Measurements from ENCODE around the gene IRS1.

IRS1 gene

DNA sequence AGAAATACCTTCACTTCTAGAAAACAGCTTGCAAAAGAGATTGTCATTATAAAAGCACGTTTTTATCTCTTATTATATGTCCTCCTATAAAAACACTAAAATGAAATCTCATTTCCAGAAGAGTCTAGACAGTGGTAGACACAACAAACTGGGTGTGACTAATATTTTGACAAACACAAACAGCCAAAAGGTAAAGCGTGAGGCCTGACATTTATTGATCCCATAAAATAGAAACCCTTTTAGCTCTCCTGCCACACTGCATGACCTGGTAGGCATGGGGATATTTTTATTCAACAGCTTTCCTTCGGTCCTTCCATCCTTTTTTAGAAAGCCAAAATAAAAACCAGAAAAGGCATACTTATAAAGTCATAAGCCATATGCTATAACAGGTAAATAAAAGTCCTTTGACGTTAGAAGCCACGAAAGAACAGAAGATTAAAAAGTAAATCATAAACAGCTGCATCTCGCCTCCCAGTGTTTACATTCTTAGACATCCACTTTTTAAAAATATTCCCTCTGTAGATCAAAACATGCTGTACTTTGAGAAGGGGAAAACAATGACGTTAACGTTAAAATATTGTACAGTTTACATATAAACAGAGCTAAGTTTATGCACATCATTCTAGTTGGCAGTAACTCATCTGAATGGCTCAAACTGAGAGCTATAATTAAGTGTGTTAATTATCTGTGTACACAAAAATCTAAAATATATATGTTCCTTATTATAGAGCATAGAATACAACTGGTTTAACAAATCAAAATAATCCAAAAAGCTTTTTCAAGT is 44.6 kb downstream of the IRS1 start:
- no peak for DNase-seq

DNA sequence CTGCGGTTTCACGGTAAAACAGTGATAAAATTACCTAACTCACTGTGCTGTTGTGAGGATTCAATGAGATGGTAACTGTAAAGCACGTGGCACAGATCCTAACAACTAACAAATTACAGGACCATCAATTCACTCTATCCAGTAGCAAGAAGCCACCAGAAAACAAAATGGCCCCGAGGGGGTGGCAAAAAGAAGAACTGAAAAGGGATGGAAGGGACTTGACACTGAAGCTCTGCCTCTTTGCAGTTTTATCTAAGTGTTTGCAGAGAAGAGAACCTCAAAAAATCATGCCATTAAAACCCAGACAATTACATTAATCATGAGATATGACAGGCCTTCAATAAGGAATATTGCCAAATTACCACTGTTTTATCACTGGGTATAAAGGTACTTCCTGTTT is 46.7 kb downstream of the IRS1 start:
- no peak for DNase-seq

GRCh38 chr2:226747288-226747687 is 52.3 kb downstream of the IRS1 start:
- no peak for DNase-seq

DNA sequence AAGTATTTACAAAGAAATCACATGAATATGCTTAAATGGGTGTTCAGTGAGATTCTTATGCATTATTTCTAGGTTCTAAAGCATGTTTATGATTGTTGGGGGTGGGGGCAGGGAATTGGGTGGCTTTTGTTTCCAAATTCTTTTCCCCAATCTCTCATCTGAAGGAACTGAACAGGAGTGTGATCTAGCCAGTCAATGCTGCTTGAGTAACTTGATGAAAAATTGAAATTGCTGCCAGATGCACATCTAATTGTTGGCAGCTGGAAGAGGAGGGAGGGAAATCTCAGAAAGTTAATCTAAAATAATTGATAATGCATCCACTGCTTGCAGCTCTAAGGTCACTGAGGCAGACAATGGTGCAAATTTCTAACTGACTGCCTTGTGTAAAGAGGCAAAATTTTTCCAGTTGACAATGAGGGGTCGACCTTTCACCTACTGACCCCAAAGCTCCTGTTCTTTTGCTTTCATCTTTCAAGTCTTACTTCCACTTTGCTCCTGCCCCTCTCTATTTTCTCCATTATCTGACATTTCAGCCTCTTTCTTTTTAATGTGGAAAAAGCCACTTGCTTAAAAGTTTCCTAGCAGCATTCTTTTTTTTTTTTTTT is 53.3 kb downstream of the IRS1 start:
- DNase-seq, result no peak

DNA sequence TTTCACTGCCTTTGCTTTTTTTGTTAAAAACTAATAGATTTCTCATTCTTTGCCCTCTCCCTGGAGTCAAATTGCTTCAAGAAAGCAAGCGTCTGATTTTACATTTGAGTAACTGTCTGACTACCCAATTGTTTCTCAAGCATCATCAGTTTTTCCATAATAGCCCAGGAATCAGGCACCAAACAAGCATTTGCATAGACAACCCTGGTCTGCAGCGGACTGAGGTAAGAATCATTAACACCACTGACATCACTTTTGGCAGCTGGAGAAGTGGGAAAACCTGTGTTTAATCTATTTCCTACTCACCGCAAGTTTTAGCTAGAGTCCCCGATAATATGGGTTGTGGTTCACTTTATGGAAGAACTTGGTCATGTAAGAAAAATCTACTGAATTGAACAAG is 55.7 kb downstream of the IRS1 start:
- no peak for DNase-seq

- no peak for DNase-seq
Observed at GRCh38 chr2:226742347-226742746, 57.3 kb downstream of the IRS1 start.

- no peak for DNase-seq
Observed at GRCh38 chr2:226740039-226740648, 59.5 kb downstream of the IRS1 start.

DNA sequence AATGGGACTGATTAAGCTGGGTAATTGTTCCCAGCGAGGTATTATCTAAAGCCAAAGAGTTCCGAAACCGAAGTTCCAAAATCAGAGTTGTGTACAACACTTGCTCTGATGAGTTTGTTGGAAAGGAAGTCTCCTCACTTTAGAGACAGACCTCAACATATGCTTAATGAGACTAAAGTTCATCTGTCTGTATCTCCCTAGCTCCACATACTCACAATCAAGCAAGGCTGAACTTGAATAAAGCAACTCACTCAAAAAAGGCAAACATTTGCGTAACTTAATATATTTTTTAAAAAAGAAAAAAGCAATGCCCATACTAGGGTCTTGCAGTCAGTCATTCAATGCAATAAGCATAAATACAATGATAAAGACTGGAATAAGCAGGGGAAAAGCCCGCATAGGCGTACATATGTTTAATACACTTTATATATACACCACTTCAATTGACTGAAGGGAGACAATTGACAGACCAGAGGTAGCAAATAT is 60.0 kb downstream of the IRS1 start:
- DNase-seq, result no peak

- DNase-seq, result no peak
Observed at GRCh38 chr2:226738821-226739544, 60.6 kb downstream of the IRS1 start.

GRCh38 chr2:226738191-226738820 is 61.3 kb downstream of the IRS1 start:
- DNase-seq, result no peak

DNA sequence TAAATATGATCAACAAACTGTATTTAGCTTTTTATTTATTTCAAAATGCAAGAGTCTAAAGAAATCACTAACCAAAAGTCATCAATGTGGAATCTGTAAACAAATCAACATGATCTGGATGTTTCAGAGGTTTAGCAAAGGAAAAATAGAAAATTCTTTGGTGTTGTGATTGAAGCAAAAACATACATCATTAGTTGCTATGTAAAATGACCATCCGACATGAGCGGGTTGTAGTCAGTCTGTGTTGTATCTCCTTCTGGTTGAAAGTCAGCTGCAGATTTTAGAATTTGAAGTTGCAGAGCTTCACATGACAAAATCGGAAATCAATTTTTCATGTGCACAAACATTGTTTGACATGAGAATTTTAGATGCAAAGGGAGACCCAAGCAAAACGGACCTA is 63.2 kb downstream of the IRS1 start:
- DNase-seq, result no peak

GRCh38 chr2:226733927-226734564 is 65.6 kb downstream of the IRS1 start:
- no peak for DNase-seq

DNA sequence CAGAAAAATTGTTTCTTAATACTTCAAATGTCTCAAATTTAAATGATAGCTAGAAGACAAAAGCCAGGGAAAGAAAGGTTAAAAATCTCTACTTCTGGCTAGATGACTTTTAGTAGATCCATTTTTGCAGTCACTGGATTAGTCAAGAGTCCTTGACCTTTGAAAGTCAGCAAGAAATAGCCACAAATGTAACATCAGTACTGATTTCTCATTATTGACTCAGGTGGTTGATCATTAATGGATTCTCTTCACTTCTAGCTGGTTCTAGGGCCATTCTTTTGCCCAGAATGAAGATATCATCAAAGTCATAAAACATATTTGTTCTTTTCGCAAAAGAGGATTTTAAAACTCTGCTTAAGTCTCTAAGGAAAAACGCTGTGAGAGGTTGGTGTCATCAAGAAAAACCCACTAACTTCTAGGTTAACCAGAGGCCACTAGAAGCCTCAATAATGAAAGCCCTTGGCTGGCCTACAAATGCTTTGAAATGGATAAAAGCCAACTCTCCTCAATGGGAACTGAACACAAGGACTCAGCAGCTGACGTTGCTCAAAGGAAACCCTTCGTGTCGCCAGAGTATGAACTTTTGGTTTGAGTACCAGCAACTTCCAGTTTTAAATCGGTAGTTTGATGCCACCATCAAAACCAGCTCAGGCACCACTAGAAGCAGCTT is 66.3 kb downstream of the IRS1 start:
- no peak for DNase-seq

DNA sequence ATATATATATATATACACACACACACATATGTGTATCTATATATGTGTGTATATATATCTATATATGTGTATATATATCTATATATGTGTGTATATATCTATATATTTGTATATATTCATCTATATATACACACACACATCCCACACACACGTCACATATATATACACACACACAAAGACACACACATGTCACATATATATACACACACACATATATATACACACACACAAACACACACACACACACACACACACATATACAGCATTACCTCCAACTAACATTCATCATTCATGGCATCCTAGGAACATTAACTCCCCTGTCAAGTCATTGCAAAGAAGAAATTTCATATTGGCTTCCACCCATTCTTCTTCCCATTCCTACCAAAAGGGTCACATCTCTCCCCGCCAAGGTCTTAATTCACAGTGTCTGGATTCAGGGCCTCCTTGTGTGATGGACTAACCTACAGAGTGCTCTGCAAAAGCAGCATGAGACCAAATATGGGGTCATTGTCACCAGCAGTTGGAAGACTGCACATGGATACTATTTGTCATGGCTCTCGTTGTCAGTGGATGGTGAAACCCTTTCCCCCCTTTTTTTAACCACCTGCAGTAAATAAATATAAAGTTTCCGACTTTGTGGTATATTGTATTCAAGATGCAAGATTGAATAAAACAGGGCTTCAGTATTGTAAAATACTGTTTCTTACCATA is 67.0 kb downstream of the IRS1 start:
- no peak for DNase-seq

DNA sequence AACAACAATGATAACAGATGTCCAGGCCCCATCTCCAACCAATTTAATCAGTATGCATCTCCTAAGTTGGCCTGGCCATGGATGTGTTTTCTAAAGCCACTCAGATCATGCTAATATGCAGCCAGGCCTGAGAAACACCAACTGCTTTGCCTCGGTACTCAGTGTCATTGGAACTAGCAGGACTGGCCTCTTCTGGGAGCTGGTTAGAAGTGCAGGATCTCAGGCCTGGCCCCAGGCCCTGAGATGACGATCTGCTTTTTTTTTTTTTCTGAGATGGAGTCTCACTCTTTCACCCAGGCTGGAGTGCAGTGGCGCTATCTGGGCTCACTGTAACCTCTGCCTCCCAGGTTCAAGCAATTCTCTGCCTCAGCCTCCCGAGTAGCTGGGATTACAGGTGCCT is 69.1 kb downstream of the IRS1 start:
- DNase-seq, result no peak

GRCh38 chr2:226728996-226729395 is 70.6 kb downstream of the IRS1 start:
- no peak for DNase-seq

GRCh38 chr2:226727251-226727650 is 72.4 kb downstream of the IRS1 start:
- DNase-seq, result no peak

- no peak for DNase-seq
Observed at GRCh38 chr2:226726546-226726945, 73.1 kb downstream of the IRS1 start.

GRCh38 chr2:226725126-226725860 is 74.3 kb downstream of the IRS1 start:
- no peak for DNase-seq

DNA sequence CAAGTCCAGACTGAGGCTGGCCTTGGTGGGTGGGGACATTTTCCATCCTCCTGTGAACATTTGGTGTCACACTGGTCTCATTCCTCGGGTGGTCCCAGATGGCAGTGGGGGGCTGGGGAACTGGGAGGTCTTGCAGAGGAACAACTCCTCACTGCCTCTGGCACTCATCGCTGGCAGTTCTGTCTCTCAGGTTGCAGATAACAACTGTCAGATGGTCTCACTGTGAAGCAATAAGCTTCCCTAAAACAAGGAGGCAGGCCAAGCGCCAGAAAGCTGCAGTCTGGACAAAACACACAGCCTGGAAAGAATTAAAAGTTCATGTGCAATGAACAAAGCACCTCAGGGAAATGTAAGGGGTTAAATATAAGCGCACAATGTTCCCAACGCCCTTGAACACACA is 78.1 kb downstream of the IRS1 start:
- DNase-seq, result no peak

All from activated gamma-delta T cell (primary cell).